Measurements from ENCODE around the gene NELFB. TPM values are rescaled to one million over a fixed set of nuclear protein-coding genes. Genes with fewer than 3 reads are reported as not detected.

The NELFB gene
- total RNA-seq, 2 donors from 2014 or later, result 73.3 to 86.6 TPM

- no peak overlapping the region for H3K4me3 Mint-ChIP-seq
- no peak for TF ChIP-seq CTCF (conservative IDR thresholded peaks at IDR 0.05)
- no peak overlapping the region for H3K9ac ChIP-seq (ENCODE audit: extremely low read depth, low read length, poor library complexity, severe bottlenecking)
- peaks cover 5% of the 10 kb centered on the region for H3K4me1 ChIP-seq (ENCODE audit: control insufficient read depth, insufficient read depth, low read length)
- no peaks in the 10 kb centered on the region for H3K9me3 Mint-ChIP-seq
- peak; percentile 63 for DNase-seq
- no peak overlapping the region for H3K4me3 ChIP-seq (ENCODE audit: low read length)
- no peaks in the 10 kb centered on the region for H3K36me3 ChIP-seq (ENCODE audit: control insufficient read depth, insufficient read depth, low read length)
- WGBS, 2 experiments (ENCODE audit: insufficient coverage in 1 of 2, insufficient read length in 1 of 2), result 82 to 86% methylated on average over 17 to 24 of the region's 24 CpGs
- H3K4me1 Mint-ChIP-seq, result no peaks in the 10 kb centered on the region
- no peaks in the 10 kb centered on the region for H3K9me3 ChIP-seq (ENCODE audit: control insufficient read depth, low read length)
- no peak overlapping the region for H3K27ac Mint-ChIP-seq
- peak overlapping the region; percentile 76 for H3K27ac ChIP-seq (ENCODE audit: low read depth, low read length)
- no peaks in the 10 kb centered on the region for H3K36me3 Mint-ChIP-seq (ENCODE audit: low read depth)
- H3K27me3 ChIP-seq (ENCODE audit: control insufficient read depth, insufficient read depth, low read length, poor library complexity, severe bottlenecking), result no peaks in the 10 kb centered on the region
- no peaks in the 10 kb centered on the region for H3K27me3 Mint-ChIP-seq (ENCODE audit: insufficient read depth)
These were observed 58.9 kb downstream of the NELFB start for GRCh38 chr9:137313956-137314560.

GRCh38 chr9:137314561-137315560, 59.7 kb downstream of the NELFB start:
- Histone ChIP-seq H3K9ac (ENCODE audit: extremely low read depth, low read length, poor library complexity, severe bottlenecking) (no peak overlapping the region), H3K36me3 (ENCODE audit: control insufficient read depth, insufficient read depth, low read length) (no peaks in the 10 kb centered on the region), H3K4me1 (ENCODE audit: control insufficient read depth, insufficient read depth, low read length) (peaks cover 5% of the 10 kb centered on the region), H3K9me3 (ENCODE audit: control insufficient read depth, low read length) (no peaks in the 10 kb centered on the region), H3K4me3 (ENCODE audit: low read length) (no peak overlapping the region), H3K27ac (ENCODE audit: low read depth, low read length) (peak overlapping the region; percentile 90), H3K27me3 (ENCODE audit: control insufficient read depth, insufficient read depth, low read length, poor library complexity, severe bottlenecking) (no peaks in the 10 kb centered on the region)
- Mint-ChIP-seq H3K27ac (no peak overlapping the region), H3K4me1 (no peaks in the 10 kb centered on the region), H3K36me3 (ENCODE audit: low read depth) (no peaks in the 10 kb centered on the region), H3K4me3 (no peak overlapping the region), H3K9me3 (no peaks in the 10 kb centered on the region), H3K27me3 (ENCODE audit: insufficient read depth) (no peaks in the 10 kb centered on the region)
- 89 to 91% methylated on average over 11 to 38 of the region's 42 CpGs for WGBS, 2 experiments (ENCODE audit: insufficient coverage in 1 of 2, insufficient read length in 1 of 2)
- no peak for TF ChIP-seq CTCF (conservative IDR thresholded peaks at IDR 0.05)
- peak; percentile 71 for DNase-seq

GRCh38 chr9:137315581-137316011, 60.5 kb downstream of the NELFB start:
- no peaks in the 10 kb centered on the region for H3K27me3 ChIP-seq (ENCODE audit: control insufficient read depth, insufficient read depth, low read length, poor library complexity, severe bottlenecking)
- H3K27ac ChIP-seq (ENCODE audit: low read depth, low read length), result peak overlapping the region; percentile 90
- H3K4me1 ChIP-seq (ENCODE audit: control insufficient read depth, insufficient read depth, low read length), result peaks cover 5% of the 10 kb centered on the region
- no peaks in the 10 kb centered on the region for H3K36me3 ChIP-seq (ENCODE audit: control insufficient read depth, insufficient read depth, low read length)
- Mint-ChIP-seq H3K27ac (no peak overlapping the region), H3K36me3 (ENCODE audit: low read depth) (no peaks in the 10 kb centered on the region), H3K9me3 (no peaks in the 10 kb centered on the region), H3K27me3 (ENCODE audit: insufficient read depth) (no peaks in the 10 kb centered on the region), H3K4me3 (no peak overlapping the region), H3K4me1 (peaks cover under 1% of the 10 kb centered on the region)
- H3K9me3 ChIP-seq (ENCODE audit: control insufficient read depth, low read length), result no peaks in the 10 kb centered on the region
- H3K4me3 ChIP-seq (ENCODE audit: low read length), result no peak overlapping the region
- DNase-seq, result no peak
- no peak overlapping the region for H3K9ac ChIP-seq (ENCODE audit: extremely low read depth, low read length, poor library complexity, severe bottlenecking)
- WGBS, 2 experiments (ENCODE audit: insufficient coverage in 1 of 2, insufficient read length in 1 of 2), result 56 to 71% methylated on average over 8 to 15 of the region's 18 CpGs
- TF ChIP-seq CTCF (conservative IDR thresholded peaks at IDR 0.05), result no peak

Measured in endodermal cell (in vitro differentiated cells).